Dermis blood vessel endothelial cell (primary cell): ENCODE results near the gene BAIAP2L2. TPM values are rescaled to one million over a fixed set of nuclear protein-coding genes. Genes with fewer than 3 reads are reported as not detected.

ENCODE experiments used
- DNase-seq: peaks from one replicate; pipeline ENCODE4 v3.0.0; 2010
- total RNA-seq: library from RNA; depleted of rRNA; stranded (reverse); fragments of >200 nt; gene quantifications from 2 replicates; pipeline ENCODE4 v1.2.3, GENCODE V29; 2014

The BAIAP2L2 gene
- total RNA-seq, 1 donor from 2014 or later, result not detected

- no peak for DNase-seq
These were observed 74.0 kb downstream of the BAIAP2L2 start for GRCh38 chr22:38036392-38037062.

GRCh38 chr22:38035530-38035885, 75.0 kb downstream of the BAIAP2L2 start:
- no peak for DNase-seq

Other genes starting within 250 kb of the BAIAP2L2 start
- 36.4 and 52.7 TPM in 2 replicates for gene MICALL1, start 204.4 kb downstream of the BAIAP2L2 start, total RNA-seq
- gene C22orf23, start 157.1 kb downstream of the BAIAP2L2 start, total RNA-seq, result 0.05 TPM in 1 of 2 replicates, not detected in the other
- 46.6 and 48.7 TPM in 2 replicates for gene POLR2F, start 157.0 kb downstream of the BAIAP2L2 start, total RNA-seq
- not detected in 2 replicates for gene SOX10, start 126.1 kb downstream of the BAIAP2L2 start, total RNA-seq
- gene PICK1, start 53.3 kb downstream of the BAIAP2L2 start, total RNA-seq, result 15.5 and 18.7 TPM in 2 replicates
- gene SLC16A8, start 26.5 kb downstream of the BAIAP2L2 start, total RNA-seq, result 0.05 TPM in 1 of 2 replicates, not detected in the other
- 4.6 and 10.6 TPM in 2 replicates for gene PLA2G6, start 71.1 kb upstream of the BAIAP2L2 start, total RNA-seq
- gene MAFF, start 91.3 kb upstream of the BAIAP2L2 start, total RNA-seq, result 96.3 and 164 TPM in 2 replicates
- 36.2 and 49.4 TPM in 2 replicates for gene TMEM184B, start 162.3 kb upstream of the BAIAP2L2 start, total RNA-seq
- 127 and 141 TPM in 2 replicates for gene CSNK1E, start 206.7 kb upstream of the BAIAP2L2 start, total RNA-seq